ENCODE measurements around the gene CA10. TPM values are rescaled to one million over a fixed set of nuclear protein-coding genes. Genes with fewer than 3 reads are reported as not detected.

Gene CA10
- total RNA-seq, 1 experiment from 2014 or later: 0.46 TPM

GRCh38 chr17:51833620-51834019 is 324.9 kb downstream of the CA10 start:
- no peak overlapping the region for H3K56ac ChIP-seq (ENCODE audit: insufficient read length, low read depth, low read length)

More at GRCh38 chr17:51833620-51834019, 324.9 kb downstream of the CA10 start:
- Histone ChIP-seq H3T11ph (ENCODE audit: low read length) (no peak overlapping the region), H3K79me2 (ENCODE audit: insufficient read depth, low read length) (no peaks in the 10 kb centered on the region), H2BK15ac (ENCODE audit: low read depth, low read length) (no peak overlapping the region), H3K4me1 (ENCODE audit: insufficient read depth, low read length) (no peaks in the 10 kb centered on the region), H2AK5ac (ENCODE audit: insufficient read length, low read length) (no peak overlapping the region), H3K9ac (ENCODE audit: extremely low read depth, insufficient read length, low read length) (no peak overlapping the region), H3K4ac (ENCODE audit: low read depth, low read length) (no peak overlapping the region), H4K8ac (replicated peaks; ENCODE audit: insufficient read length, low read depth, low read length) (no peak overlapping the region), H4K5ac (ENCODE audit: insufficient read length, low read depth, low read length) (no peak overlapping the region), H3K9me3 (ENCODE audit: control insufficient read depth, low read depth, low read length) (no peaks in the 10 kb centered on the region), H2BK20ac (ENCODE audit: low read depth, low read length, poor library complexity, severe bottlenecking) (no peak overlapping the region), H4K91ac (ENCODE audit: insufficient read length, low read depth, low read length) (no peak overlapping the region), H3K79me1 (ENCODE audit: insufficient read depth, low read depth, low read length, poor library complexity, severe bottlenecking) (no peaks in the 10 kb centered on the region), H3K23me2 (ENCODE audit: insufficient read length, low read depth, low read length, poor library complexity, severe bottlenecking) (no peaks in the 10 kb centered on the region), H2AFZ (ENCODE audit: low read length) (no peak overlapping the region), H3K27me3 (ENCODE audit: insufficient read depth, low read length) (no peaks in the 10 kb centered on the region), H2BK12ac (ENCODE audit: insufficient read length, low read depth, low read length) (no peak overlapping the region), H4K20me1 (ENCODE audit: control insufficient read depth, insufficient read depth, insufficient read length) (no peaks in the 10 kb centered on the region), H3K27ac (ENCODE audit: insufficient read length, low read depth, low read length) (no peak overlapping the region), H3K18ac (ENCODE audit: insufficient read length, low read depth, low read length) (no peak overlapping the region), H3K14ac (ENCODE audit: insufficient read depth, low read length) (no peak overlapping the region), H3K23ac (ENCODE audit: insufficient read length, low read depth, low read length) (no peak overlapping the region), H2BK5ac (ENCODE audit: insufficient read length, low read length) (no peak overlapping the region), H3K4me2 (ENCODE audit: insufficient read depth, insufficient read length, low read length) (no peak overlapping the region), H2BK120ac (ENCODE audit: low read depth, low read length, poor library complexity, severe bottlenecking) (no peak overlapping the region)
- Mint-ChIP-seq H3K27me3 (ENCODE audit: low read depth) (no peaks in the 10 kb centered on the region), H3K27ac (no peak overlapping the region), H3K9me3 (no peaks in the 10 kb centered on the region), H3K4me3 (no peak overlapping the region), H3K4me1 (peaks cover 9 to 15% of the 10 kb centered on the region in 2 experiments), H3K36me3 (ENCODE audit: insufficient read depth in 1 of 3, low read depth in 3 of 3) (no peaks in the 10 kb centered on the region)
- WGBS (ENCODE audit: extremely low coverage, insufficient read length, low lambda C conversion rate): no CpG with 5 or more reads among the region's 3 CpGs
- TF ChIP-seq CTCF (conservative IDR thresholded peaks at IDR 0.05): no peak
- DNase-seq: no peak

Measured in H9 (cell line).